ENCODE results near the gene CTSK.
"Not testable (repeated sequence)": the region's sequence is repeated elsewhere in the genome, so short reads cannot be mapped to it uniquely, and the experiment has no call there.

Gene CTSK

DNA sequence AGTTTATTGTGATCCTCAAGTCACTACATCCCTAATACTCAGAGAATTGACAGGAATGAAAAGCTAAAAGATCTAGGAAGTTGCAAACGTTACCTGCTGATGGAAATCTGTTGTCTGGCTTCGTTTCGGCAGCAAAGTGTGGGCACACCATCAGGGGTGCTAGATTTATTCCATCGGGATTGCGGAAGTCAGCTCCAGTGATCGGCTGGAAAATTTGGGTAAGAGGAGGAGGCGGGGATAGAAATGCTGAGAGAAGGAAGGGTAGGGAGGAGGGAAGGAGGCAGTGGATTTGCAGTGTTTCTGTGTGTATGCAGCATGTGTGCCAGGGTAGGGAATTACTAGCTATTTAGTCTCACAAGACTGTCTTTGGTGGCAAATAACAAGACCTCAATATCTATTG lies at the start of gene CTSK:
TSS of gene CTSK (minus strand) at position 140 of the 400 bp plus-strand sequence. CDS start 1,455 bp downstream, outside the sequence.
- no peak within 1 kb of the TSS for H3K27ac Mint-ChIP-seq
- H3K4me1 Mint-ChIP-seq = peaks cover 26% of the 10 kb centered on the region
- H3K36me3 Mint-ChIP-seq = peaks cover 1% of the 10 kb centered on the region
- H3K9me3 Mint-ChIP-seq = no peaks in the 10 kb centered on the region
- peak within 1 kb of the TSS; percentile 63 for H3K4me3 Mint-ChIP-seq
- no peaks in the 10 kb centered on the region for H3K27me3 Mint-ChIP-seq

DNA sequence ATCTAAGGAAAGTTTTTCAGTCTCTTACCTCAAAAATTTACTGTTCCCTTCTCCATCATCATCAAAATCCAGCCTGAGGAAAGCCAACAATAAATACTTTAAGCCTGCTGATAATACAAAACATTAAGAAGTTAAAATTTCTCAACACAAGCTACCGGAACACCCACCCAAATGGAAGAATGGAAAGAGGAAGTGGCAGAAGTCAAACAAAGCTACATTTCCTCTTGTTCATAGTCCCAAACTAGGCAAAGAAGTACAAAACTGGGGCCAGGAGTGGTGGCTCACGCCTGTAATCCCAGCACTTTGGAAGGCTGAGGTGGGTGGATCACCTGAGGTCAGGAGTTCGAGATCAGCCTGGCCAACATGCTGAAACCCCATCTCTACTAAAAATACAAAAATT lies 44.7 kb upstream of the CTSK start:
- H3K36me3 Mint-ChIP-seq = peaks cover 15% of the 10 kb centered on the region
- not testable (repeated sequence) for H3K27me3 Mint-ChIP-seq, H3K9me3 Mint-ChIP-seq, H3K4me1 Mint-ChIP-seq, H3K4me3 Mint-ChIP-seq, H3K27ac Mint-ChIP-seq

DNA sequence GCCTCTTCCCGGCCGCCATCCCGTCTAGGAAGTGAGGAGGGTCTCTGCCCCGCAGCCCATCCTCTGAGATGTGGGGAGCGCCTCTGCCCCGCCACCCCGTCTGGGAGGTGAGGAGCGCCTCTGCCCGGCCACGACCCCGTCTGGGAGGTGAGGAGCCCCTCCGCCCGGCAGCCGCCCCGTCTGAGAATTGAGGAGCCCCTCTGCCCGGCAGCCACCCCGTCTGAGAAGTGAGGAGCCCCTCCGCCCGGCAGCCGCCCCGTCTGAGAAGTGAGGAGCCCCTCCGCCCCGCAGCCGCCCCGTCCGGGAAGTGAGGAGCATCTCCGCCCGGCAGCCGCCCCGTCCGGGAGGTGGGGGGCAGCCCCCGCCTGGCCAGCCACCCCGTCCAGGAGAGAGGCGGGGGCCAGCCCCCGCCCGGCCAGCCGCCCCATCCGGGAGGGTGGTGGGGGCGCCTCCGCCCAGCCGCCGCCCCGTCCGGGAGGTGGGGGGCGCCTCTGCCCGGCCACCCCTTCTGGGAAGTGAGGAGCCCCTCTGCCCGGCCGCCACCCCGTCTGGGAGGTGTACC lies 42.8 kb upstream of the CTSK start:
- H3K36me3 Mint-ChIP-seq = peaks cover 22% of the 10 kb centered on the region
- not testable (repeated sequence) for H3K9me3 Mint-ChIP-seq, H3K27ac Mint-ChIP-seq, H3K4me1 Mint-ChIP-seq, H3K4me3 Mint-ChIP-seq, H3K27me3 Mint-ChIP-seq

DNA sequence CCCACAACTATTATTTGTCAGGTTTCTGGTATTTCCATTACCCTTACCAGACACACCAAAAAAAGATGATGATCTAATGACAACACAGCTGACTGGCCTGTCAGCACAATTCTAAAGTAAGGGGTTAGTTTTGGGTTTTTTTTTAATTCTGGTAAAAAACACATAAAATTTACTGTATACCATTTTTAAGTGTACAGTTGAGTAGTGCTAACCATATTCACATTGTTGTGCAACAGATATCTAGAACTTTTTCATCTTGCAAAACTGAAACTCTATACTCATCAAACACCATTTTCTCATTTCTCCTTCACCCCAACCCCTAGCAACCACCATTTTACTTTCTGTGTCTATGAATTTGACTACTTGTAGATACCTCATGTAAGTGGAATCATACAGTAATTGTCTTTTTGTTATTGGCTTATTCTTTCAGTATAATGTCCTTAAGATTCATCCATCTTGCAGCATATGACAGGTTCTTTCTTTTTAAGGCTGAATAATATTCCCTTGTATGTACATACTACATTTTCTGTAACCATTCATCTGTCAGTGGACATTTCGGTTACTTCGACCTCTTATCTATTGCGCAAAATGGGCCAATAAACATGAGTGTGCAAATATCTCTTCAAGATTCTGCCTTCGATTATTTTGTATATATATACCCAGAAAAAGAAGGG lies 38.5 kb upstream of the CTSK start:
- H3K4me1 Mint-ChIP-seq = peaks cover 30% of the 10 kb centered on the region
- peaks cover 10% of the 10 kb centered on the region for H3K36me3 Mint-ChIP-seq
- no peaks in the 10 kb centered on the region for H3K27me3 Mint-ChIP-seq

DNA sequence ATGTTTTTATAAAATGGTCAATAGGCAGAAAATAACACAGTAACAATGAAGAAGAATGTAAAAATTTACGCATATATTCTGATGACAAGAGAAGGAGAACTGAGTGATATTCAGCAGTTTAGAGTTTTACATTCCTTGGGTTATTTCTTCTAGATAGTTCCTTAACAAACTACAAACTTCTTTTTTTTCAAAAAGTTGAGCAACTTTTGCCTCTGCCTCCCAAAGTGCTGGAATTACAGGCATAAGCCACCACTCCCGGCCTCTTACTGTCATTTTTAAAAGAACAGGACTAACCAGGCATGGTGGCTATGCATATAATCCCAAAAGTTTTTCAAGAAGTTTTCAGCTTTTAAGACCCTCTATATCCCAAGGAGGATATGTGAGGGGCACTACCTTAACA lies 35.4 kb upstream of the CTSK start:
- Mint-ChIP-seq H3K36me3 (peaks cover 21% of the 10 kb centered on the region), H3K4me1 (peaks cover 55% of the 10 kb centered on the region), H3K27ac (no peak overlapping the region)

More for the DNA sequence above, 38.5 kb upstream of the CTSK start:
- Mint-ChIP-seq H3K27ac (no peak overlapping the region), H3K9me3 (no peaks in the 10 kb centered on the region), H3K4me3 (no peak overlapping the region)

DNA sequence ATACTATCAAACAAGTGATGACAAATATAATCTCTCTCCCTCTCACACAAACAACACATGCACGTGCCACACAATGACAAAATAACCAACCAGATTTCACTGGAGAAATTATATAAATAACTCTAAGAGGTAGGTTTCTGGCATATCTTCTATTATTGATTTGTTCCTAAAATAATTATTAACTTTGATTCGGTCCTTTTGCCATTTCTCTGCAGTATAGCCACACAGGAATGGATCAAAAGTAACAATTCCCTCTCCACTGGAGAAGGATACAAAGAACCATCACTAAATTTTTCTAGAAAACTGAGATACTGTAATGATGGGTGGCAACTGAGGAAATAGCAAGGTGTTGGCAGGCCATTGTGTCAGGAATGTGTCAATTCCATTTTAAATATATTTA lies 34.9 kb upstream of the CTSK start:
- H3K36me3 Mint-ChIP-seq = peaks cover 24% of the 10 kb centered on the region
- peak overlapping the region; percentile 6 for H3K27ac Mint-ChIP-seq
- H3K4me3 Mint-ChIP-seq = no peak overlapping the region
- no peaks in the 10 kb centered on the region for H3K9me3 Mint-ChIP-seq
- no peaks in the 10 kb centered on the region for H3K27me3 Mint-ChIP-seq
- peaks cover 60% of the 10 kb centered on the region for H3K4me1 Mint-ChIP-seq

More for the DNA sequence above, 35.4 kb upstream of the CTSK start:
- Mint-ChIP-seq H3K27me3 (no peaks in the 10 kb centered on the region), H3K9me3 (no peaks in the 10 kb centered on the region), H3K4me3 (no peak overlapping the region)

DNA sequence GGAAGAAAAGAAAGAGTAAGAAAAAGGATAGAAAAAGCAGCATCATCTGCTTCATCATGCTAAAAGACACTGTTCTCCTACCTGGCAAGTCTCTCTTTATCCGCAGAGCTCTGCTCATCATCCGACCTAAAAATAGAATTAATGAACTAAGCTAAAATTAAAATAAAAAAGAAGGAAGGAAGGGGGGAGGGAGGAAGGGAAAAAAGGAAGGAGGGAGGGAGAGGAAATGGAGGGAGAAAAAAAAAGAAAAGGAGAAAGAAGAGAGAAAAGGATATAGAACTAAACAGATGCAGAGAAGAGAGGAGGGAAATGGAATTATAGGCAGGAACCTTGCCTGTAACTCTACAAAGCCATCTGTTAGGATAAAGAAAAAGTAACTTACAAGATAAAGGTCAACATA lies 34.3 kb upstream of the CTSK start:
- Mint-ChIP-seq H3K4me1 (peaks cover 58% of the 10 kb centered on the region), H3K4me3 (no peak overlapping the region), H3K9me3 (no peaks in the 10 kb centered on the region), H3K36me3 (peaks cover 22% of the 10 kb centered on the region), H3K27ac (peak overlapping the region; percentile 4), H3K27me3 (no peaks in the 10 kb centered on the region)

DNA sequence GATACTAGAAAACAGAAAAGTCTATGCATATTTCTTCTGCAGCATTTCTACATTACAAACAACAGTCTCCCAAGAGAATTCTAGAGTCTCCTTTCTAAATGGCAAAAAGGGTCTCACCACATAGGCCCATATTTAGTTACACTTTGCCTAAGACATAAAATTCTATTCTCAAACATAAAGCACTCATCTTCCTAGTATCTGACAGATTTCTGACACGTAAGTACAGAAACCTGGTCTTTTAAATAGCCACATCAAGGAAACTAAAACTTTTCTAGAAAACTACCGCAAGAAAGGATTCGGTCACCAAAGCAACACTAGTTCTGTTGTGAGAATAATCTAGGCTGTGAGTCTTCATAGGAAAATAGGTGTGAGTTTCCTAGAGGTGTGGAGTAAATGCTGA lies 33.6 kb upstream of the CTSK start:
- Mint-ChIP-seq H3K36me3 (peaks cover 24% of the 10 kb centered on the region), H3K27me3 (no peaks in the 10 kb centered on the region), H3K9me3 (no peaks in the 10 kb centered on the region), H3K4me3 (peak overlapping the region; percentile 67), H3K27ac (peak overlapping the region; percentile 19), H3K4me1 (peaks cover 58% of the 10 kb centered on the region)

DNA sequence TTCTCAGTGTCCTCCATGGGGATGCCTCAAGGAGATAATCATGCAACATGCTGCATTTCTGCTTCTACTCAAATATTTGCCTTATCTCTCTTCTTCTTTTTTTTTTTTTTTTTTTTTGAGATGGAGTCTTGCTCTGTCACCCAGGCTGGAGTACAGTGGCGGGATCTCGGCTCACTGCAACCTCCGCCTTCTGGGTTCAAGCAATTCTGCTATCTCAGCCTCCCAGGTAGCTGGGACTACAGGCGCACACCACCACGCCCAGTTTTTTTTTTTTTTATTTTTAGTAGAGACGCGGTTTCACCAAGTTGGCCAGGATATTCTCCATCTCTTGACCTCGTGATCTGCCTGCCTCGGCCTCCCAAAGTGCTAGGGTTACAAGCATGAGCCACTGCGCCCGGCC lies 32.8 kb upstream of the CTSK start:
- H3K4me1 Mint-ChIP-seq = peaks cover 58% of the 10 kb centered on the region
- peaks cover 25% of the 10 kb centered on the region for H3K36me3 Mint-ChIP-seq
- not testable (repeated sequence) for H3K27ac Mint-ChIP-seq, H3K27me3 Mint-ChIP-seq, H3K4me3 Mint-ChIP-seq, H3K9me3 Mint-ChIP-seq

DNA sequence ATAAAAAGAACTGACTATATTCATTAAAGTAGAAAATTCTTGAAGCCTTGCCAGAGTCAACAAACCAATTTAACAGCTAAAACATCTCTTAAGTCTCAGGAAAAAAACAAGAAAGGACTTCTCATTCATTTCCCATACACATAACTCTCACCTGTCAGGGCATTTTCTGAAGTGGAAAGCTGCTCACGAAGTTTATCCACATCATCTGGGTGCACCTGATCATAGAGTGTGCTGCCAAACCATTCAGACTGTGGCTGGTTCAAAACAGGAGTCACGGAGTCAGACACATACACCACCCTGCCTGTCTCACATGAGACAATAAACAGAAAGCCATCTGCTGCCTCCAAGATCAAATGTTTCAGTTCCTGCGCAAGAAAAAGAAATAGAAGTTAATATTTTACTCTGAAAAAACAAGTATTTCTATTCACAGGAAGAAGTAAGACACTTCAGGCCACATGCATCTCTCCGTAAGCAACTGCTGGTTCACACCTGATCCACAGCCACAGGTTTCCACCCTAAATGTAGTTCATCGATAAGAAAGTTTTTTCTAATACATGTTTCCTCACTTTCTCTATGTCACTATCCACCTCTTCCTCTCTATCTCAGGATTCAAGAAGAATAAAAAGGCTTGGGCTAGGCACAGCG lies 28.2 kb upstream of the CTSK start:
- Mint-ChIP-seq H3K36me3 (peaks cover 36% of the 10 kb centered on the region), H3K27ac (no peak overlapping the region), H3K4me3 (no peak overlapping the region), H3K4me1 (peaks cover 30% of the 10 kb centered on the region), H3K9me3 (no peaks in the 10 kb centered on the region), H3K27me3 (no peaks in the 10 kb centered on the region)

DNA sequence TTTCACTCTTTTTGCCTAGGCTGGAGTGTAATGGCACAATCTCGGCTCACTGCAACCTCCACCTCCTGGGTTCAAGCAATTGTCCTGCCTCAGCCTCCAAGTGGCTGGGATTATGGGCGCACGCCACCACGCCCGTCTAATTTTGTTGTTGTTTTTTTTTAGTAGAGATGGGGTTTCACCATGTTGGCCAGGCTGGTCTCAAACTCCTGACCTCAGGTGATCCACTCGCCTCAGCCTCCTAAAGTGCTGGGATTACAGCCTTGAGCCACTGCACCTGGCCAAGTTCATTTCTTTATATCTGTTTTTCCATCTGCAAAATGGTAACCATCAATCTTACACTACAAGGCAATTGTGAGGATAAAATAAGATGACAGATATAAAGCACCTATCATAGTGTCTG lies 25.9 kb upstream of the CTSK start:
- Mint-ChIP-seq H3K36me3 (peaks cover 39% of the 10 kb centered on the region), H3K4me1 (peaks cover 13% of the 10 kb centered on the region)
- H3K27ac Mint-ChIP-seq, H3K4me3 Mint-ChIP-seq, H3K27me3 Mint-ChIP-seq, H3K9me3 Mint-ChIP-seq: not testable (repeated sequence)

DNA sequence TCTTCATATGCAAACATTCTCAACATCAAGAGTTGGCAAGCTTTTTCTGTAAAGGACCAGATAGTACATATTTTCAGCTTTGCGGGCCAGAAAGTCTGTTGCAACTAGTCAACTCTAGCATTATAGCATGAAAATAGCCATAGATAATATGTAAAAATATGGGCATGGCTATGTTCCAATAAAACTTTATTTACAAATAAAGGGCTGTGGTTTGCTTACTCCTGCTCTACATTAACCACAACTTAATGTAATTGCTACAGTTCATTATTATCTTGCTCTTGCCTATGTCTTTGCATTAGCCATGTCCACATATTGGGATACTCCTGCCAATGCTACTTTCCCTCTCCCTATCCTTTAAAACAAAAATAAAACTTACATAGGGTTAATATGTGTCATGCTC lies 24.5 kb upstream of the CTSK start:
- peaks cover 36% of the 10 kb centered on the region for H3K36me3 Mint-ChIP-seq
- H3K27ac Mint-ChIP-seq = no peak overlapping the region
- no peaks in the 10 kb centered on the region for H3K27me3 Mint-ChIP-seq
- H3K4me1 Mint-ChIP-seq = no peaks in the 10 kb centered on the region
- no peak overlapping the region for H3K4me3 Mint-ChIP-seq
- H3K9me3 Mint-ChIP-seq = no peaks in the 10 kb centered on the region

DNA sequence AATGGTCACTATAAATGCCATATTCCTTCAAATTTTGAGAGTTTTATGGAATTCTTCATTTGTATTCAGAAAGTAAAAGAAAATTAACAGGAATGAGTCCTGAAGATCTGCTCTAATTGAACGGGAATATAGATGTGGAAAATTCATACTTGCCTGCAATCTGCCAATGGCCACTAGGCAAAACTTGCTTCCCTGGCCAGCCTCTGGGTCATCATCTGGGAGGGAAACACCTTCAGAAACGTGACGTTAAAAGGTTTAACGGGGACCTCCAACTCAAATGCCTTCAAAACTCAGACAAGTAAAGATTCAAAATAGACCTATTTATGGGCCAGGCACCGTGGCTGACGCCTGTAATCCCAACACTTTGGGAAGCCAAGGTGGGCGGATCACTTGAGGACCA lies 21.7 kb upstream of the CTSK start:
- no peaks in the 10 kb centered on the region for H3K4me1 Mint-ChIP-seq
- no peaks in the 10 kb centered on the region for H3K27me3 Mint-ChIP-seq
- H3K9me3 Mint-ChIP-seq = no peaks in the 10 kb centered on the region

DNA sequence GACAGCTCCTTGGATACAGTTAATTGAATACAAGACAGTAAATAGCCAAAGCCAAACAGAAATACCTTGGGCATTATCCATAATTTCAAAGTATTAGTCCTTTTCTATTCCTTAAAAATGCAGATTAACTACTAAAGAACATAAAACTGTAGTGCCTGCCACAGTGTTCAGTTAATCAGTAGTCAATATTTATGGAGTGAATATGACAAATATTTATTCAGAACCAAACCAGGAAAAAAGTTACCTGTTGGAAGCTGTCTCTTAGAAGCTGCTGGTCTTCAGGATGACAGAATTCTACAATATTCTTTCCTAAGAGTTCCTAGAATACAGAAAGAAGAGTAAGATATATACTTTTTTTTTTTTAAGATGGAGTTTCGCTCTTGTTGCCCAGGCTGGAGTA lies 18.2 kb upstream of the CTSK start:
- H3K27me3 Mint-ChIP-seq = no peaks in the 10 kb centered on the region
- H3K9me3 Mint-ChIP-seq = no peaks in the 10 kb centered on the region
- H3K4me1 Mint-ChIP-seq = no peaks in the 10 kb centered on the region
- no peak overlapping the region for H3K4me3 Mint-ChIP-seq
- no peak overlapping the region for H3K27ac Mint-ChIP-seq
- H3K36me3 Mint-ChIP-seq = peaks cover 16% of the 10 kb centered on the region

More for the DNA sequence above, 21.7 kb upstream of the CTSK start:
- Mint-ChIP-seq H3K27ac (no peak overlapping the region), H3K36me3 (peaks cover 28% of the 10 kb centered on the region), H3K4me3 (no peak overlapping the region)

DNA sequence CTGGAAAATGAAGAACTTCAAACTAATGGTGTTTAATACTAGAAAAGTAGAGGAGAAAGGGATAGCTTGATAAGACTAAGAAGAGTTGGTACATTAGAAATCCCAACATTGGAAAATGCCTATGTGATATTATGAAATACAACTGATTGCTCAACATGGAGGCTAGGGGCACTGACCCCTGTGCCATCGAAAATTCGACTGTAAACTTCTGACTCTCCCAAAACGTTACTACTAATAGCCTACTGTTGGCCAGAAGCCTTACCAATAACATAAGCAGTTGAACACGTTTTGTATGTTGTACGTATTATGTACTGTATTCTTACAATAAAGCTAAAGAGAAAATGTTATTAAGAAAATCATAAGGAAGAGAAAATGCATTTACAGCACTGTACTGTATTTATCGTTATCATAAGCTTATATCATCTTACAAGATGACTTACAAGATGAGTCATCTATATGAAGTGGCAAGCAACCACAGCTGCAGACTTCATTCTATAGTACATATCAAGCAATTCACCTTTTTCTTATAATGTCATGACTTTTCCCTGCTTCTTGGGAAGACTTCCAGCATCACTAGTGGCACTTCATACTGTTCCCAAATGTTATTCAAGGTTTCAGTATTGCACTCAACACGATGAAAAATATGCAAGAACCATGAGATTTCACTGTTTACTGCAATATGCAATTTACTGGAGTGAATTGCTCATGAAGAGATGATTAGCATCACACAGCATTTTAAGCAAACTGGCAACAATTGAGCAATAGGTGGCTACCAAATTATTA lies 12.9 kb upstream of the CTSK start:
- no peak overlapping the region for H3K27ac Mint-ChIP-seq
- peaks cover 4% of the 10 kb centered on the region for H3K36me3 Mint-ChIP-seq
- no peaks in the 10 kb centered on the region for H3K27me3 Mint-ChIP-seq
- H3K4me1 Mint-ChIP-seq = no peaks in the 10 kb centered on the region
- H3K9me3 Mint-ChIP-seq = no peaks in the 10 kb centered on the region
- no peak overlapping the region for H3K4me3 Mint-ChIP-seq

DNA sequence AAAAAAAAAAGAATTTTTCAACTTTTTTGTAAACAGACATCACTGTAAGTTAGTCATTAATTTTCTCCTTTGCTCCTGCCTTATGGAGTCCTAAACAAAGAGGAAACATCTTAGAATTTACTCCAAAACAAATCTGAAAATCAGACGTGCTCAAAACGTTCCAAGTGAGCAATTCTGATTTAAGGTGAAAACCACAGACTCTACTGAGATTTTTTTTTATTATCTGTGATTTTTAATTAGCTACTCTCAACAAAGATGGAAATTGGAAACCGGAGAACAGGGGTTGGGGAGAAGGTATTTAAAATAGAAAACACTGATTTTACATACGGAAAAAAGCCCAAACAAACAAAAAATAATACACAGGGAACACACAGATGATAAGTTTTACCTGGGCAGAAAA lies 7.8 kb upstream of the CTSK start:
- Mint-ChIP-seq H3K4me3 (no peak overlapping the region), H3K9me3 (no peaks in the 10 kb centered on the region), H3K4me1 (no peaks in the 10 kb centered on the region), H3K36me3 (peaks cover 5% of the 10 kb centered on the region), H3K27me3 (no peaks in the 10 kb centered on the region), H3K27ac (no peak overlapping the region)
